Vagina (tissue), 2 donors: ENCODE measurements around the gene ULBP2. TPM values are rescaled to one million over a fixed set of nuclear protein-coding genes. Genes with fewer than 3 reads are reported as not detected.
A peak's percentile ranks its signal among the peaks of the same experiment; 100 is the strongest.
"Not testable (repeated sequence)": the region's sequence is repeated elsewhere in the genome, so short reads cannot be mapped to it uniquely, and the experiment has no call there.

ENCODE experiments used
- DNase-seq, 2 donors: peaks; one replicate each; pipeline ENCODE4 v3.0.0-alpha.2; 2017; ENCODE audit errors: extremely low spot score in 2 of 2
- H3K27ac ChIP-seq: fragments of 200-600 bp; sonication (generic); one replicate; pipeline ENCODE4 v1.5.1; 2019
- H3K27me3 ChIP-seq: fragments of 200-600 bp; sonication (generic); one replicate; pipeline ENCODE4 v1.5.1; 2019
- H3K36me3 ChIP-seq, 2 donors: fragments of 200-600 bp; sonication (generic); one replicate each; pipeline ENCODE4 v1.5.1; 2017 to 2019
- H3K4me1 ChIP-seq: fragments of 200-600 bp; sonication (generic); one replicate; pipeline ENCODE4 v1.5.1; 2019
- H3K4me3 ChIP-seq, 2 donors: fragments of 200-600 bp; sonication (generic); 1 replicate in 1 of 2; 2 replicates in 1 of 2; pipeline ENCODE4 v1.5.1; 2016 to 2019
- H3K9me3 ChIP-seq: fragments of 200-600 bp; sonication (generic); one replicate; pipeline ENCODE4 v1.5.1; 2019
- POLR2A ChIP-seq, 2 donors: fragments of 450-650 bp; IDR thresholded peaks; one replicate each; pipeline ENCODE4 v1.6.1; 2017; ENCODE audit warnings: antibody characterized with exemption in 2 of 2, mild to moderate bottlenecking in 2 of 2, moderate library complexity in 2 of 2
- POLR2AphosphoS5 ChIP-seq, 2 donors: sonication (generic); formaldehyde crosslinking; IDR thresholded peaks; one replicate each; pipeline ENCODE4 v1.9.0; 2017; ENCODE audit warnings: antibody characterized with exemption in 2 of 2, mild to moderate bottlenecking in 2 of 2, low read depth in 1 of 2; ENCODE audit not compliant: insufficient read depth in 1 of 2
- intact Hi-C: fragments of 100-400 bp; cut with DNase I; formaldehyde crosslinking; loops from one replicate; pipeline ENCODE4 v1.15.1; 2023
- total RNA-seq: library from RNA; depleted of rRNA; stranded (reverse); fragments of >200 nt; gene quantifications from one replicate; pipeline ENCODE4 v1.2.3, GENCODE V29; 2016
- TF ChIP-seq, protein P1 (sequence below), 3 experiments: fragments of 450-650 bp in 2 of 3; fragments of 200-600 bp in 1 of 3; sonication (generic) in 1 of 3; IDR thresholded peaks; one replicate each; pipeline ENCODE4 v1.5.1; 2017 to 2019; ENCODE audit warnings: antibody characterized with exemption in 3 of 3, mild to moderate bottlenecking in 2 of 3, moderate library complexity in 2 of 3

Gene ULBP2
- total RNA-seq, 1 donor from 2014 or later: not detected

DNA sequence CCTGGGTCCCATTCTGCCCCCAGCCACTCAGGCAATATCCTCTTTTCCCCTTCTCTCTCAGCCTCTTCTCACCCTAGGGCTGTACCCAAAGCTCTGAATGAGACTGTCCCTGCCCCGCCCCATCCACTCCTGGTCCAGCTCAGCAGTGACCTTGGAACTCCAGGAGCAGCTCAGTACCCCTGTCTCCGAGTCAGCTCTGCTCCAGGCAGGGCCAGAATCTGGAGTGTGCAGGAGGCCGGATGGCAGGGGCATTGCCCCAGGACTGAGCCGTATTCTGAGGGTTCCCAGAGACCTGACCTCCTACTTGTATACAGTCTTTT is 16.9 kb upstream of the ULBP2 start:
- no peak for TF ChIP-seq POLR2AphosphoS5 (IDR thresholded peaks at IDR 0.05; ENCODE audit: insufficient read depth in 1 of 2, low read depth in 1 of 2)
- no peak for TF ChIP-seq POLR2A (IDR thresholded peaks at IDR 0.05)
- TF ChIP-seq, protein P1, sequence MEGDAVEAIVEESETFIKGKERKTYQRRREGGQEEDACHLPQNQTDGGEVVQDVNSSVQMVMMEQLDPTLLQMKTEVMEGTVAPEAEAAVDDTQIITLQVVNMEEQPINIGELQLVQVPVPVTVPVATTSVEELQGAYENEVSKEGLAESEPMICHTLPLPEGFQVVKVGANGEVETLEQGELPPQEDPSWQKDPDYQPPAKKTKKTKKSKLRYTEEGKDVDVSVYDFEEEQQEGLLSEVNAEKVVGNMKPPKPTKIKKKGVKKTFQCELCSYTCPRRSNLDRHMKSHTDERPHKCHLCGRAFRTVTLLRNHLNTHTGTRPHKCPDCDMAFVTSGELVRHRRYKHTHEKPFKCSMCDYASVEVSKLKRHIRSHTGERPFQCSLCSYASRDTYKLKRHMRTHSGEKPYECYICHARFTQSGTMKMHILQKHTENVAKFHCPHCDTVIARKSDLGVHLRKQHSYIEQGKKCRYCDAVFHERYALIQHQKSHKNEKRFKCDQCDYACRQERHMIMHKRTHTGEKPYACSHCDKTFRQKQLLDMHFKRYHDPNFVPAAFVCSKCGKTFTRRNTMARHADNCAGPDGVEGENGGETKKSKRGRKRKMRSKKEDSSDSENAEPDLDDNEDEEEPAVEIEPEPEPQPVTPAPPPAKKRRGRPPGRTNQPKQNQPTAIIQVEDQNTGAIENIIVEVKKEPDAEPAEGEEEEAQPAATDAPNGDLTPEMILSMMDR (IDR thresholded peaks at IDR 0.05): no peak
- intact Hi-C loops: loop anchor here (5.0 kb wide), 1 partner anchor 88 kb away; no protein-coding TSS in a partner anchor
- Histone ChIP-seq H3K36me3 (no peaks in the 10 kb centered on the region), H3K4me3 (no peak overlapping the region), H3K27ac (no peak overlapping the region), H3K27me3 (no peaks in the 10 kb centered on the region), H3K9me3 (no peaks in the 10 kb centered on the region), H3K4me1 (peaks cover 23% of the 10 kb centered on the region)
- DNase-seq: peak; percentile 86 to 90

DNA sequence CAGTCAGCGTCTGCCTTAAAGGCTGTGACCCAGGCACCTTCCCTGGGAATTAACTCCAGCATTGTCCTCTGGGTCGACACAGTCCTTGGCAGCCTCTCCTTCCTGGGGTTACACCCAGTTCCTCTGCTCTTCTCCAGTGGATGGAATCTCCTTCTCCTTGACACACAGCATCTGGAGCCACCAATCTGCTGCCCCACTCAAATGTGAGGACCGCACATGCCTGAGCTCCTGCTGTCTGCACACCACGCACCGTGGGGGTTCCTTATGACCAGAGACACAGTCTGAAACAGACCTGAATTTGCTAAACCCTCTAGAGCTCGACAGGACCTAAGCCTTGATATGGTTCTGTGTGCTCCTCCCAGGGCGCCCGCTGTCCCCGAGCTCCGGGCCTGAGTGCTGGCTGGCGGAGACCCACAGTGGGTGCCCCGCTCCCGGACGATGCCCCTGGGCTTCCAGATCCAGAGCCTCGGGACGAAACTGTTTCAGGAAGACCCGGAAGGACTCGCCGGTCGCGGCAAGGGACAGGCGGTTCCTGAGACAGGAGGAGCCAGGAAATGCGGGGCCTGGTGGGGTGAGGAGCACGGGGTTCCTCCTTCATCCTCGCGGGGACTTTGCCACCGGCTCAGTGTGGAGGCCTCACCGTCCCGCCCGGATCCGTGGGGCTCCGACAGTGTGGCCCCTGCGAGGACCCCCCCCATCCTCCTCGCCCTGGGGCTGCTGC is 16.4 kb upstream of the ULBP2 start:
- Histone ChIP-seq H3K9me3 (no peaks in the 10 kb centered on the region), H3K4me1 (peaks cover 23% of the 10 kb centered on the region), H3K4me3 (peak overlapping the region; percentile 50 to 51), H3K36me3 (no peaks in the 10 kb centered on the region), H3K27ac (peak overlapping the region; percentile 67), H3K27me3 (no peaks in the 10 kb centered on the region)
- TF ChIP-seq POLR2AphosphoS5 (IDR thresholded peaks at IDR 0.05; ENCODE audit: insufficient read depth in 1 of 2, low read depth in 1 of 2) (peak in 1 of 2 donors; percentile 10), POLR2A (IDR thresholded peaks at IDR 0.05) (no peak)
- TF ChIP-seq, protein P1 (IDR thresholded peaks at IDR 0.05): no peak
- peak; percentile 85 to 86 for DNase-seq
- intact Hi-C loops: loop anchor here (5.0 kb wide), 1 partner anchor 88 kb away; no protein-coding TSS in a partner anchor

DNA sequence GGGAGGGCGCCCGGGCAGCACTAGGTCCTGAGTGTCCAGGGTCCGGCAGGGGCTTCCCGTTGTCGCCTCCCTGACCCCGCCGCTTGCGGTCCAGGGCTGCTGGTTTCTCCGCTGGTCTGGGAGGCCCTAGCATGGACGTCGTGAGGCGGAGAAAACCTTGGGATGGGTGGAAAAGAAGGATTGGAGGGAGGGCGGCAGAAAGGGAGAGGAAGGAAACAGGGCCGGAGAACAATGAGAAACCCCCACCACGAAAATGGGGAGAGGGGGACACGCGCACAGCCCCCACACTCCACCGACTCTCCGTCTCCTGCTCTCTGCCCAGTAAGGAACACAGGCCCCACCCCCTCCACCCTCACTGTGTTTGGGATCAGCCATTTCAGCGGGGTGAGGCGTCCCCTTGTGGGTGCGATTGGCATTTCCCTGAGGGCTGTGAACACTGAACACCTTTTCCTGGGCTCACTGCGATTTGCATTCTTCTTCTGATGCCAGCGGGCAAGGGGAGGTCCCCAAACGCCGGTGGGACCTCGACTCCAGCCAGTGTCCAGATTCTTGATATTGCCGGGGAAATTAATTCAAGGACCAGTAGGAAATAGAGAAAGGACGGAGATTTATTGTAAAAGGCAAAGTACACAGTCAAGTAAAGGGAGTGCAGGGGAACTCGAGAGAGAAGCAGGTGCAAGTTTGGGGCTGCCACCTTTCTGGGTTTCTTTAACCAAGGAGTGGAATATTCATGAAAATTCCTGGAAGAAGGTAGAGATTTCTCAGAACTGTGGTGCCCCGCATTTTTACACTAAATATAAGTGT is 15.6 kb upstream of the ULBP2 start:
- intact Hi-C loops: loop anchor here (5.0 kb wide), 1 partner anchor 89 kb away; no protein-coding TSS in a partner anchor
- peaks cover 23% of the 10 kb centered on the region for H3K4me1 ChIP-seq
- no peaks in the 10 kb centered on the region for H3K27me3 ChIP-seq
- peak overlapping the region; percentile 50 to 51 for H3K4me3 ChIP-seq
- H3K27ac ChIP-seq: peak overlapping the region; percentile 67
- no peaks in the 10 kb centered on the region for H3K9me3 ChIP-seq
- TF ChIP-seq, protein P1 (IDR thresholded peaks at IDR 0.05): peak; percentile 97 to 98 (median 97)
- peak in 1 of 2 donors; percentile 9 for TF ChIP-seq POLR2AphosphoS5 (IDR thresholded peaks at IDR 0.05; ENCODE audit: insufficient read depth in 1 of 2, low read depth in 1 of 2)
- no peak for TF ChIP-seq POLR2A (IDR thresholded peaks at IDR 0.05)
- H3K36me3 ChIP-seq: no peaks in the 10 kb centered on the region
- peak; percentile 94 to 95 for DNase-seq

DNA sequence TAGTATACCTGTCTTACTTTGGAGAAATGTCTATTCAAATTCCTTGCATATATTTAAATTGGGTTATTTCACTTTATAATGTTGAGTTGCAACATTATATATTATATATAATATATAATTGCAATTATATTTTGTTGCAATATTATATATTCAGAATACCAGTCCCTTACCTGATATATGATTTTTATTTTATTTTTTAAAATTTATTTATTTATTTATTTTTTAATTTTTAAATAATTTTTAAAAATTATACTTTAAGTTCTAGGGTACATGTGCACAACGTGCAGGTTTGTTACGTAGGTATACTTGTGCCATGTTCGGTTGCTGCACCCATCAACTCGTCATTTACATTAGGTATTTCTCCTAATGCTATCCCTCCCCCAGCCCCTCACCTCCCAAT is 14.8 kb upstream of the ULBP2 start:
- intact Hi-C loops: loop anchor here (5.0 kb wide), 1 partner anchor 90 kb away; no protein-coding TSS in a partner anchor
- not testable (repeated sequence) for H3K27me3 ChIP-seq

GRCh38 chr6:149929422-149929821 is 12.4 kb upstream of the ULBP2 start:
- Histone ChIP-seq H3K4me3 (no peak overlapping the region), H3K27ac (no peak overlapping the region), H3K27me3 (no peaks in the 10 kb centered on the region), H3K36me3 (no peaks in the 10 kb centered on the region), H3K9me3 (no peaks in the 10 kb centered on the region), H3K4me1 (peaks cover 12% of the 10 kb centered on the region)
- TF ChIP-seq POLR2AphosphoS5 (IDR thresholded peaks at IDR 0.05; ENCODE audit: insufficient read depth in 1 of 2, low read depth in 1 of 2) (no peak), POLR2A (IDR thresholded peaks at IDR 0.05) (no peak)
- TF ChIP-seq, protein P1 (IDR thresholded peaks at IDR 0.05): no peak
- no peak for DNase-seq
- intact Hi-C loops: loop anchor here (5.0 kb wide), 1 partner anchor 92 kb away; no protein-coding TSS in a partner anchor

More for the DNA sequence above, 14.8 kb upstream of the ULBP2 start:
- DNase-seq: peak in 1 of 2 donors; percentile 58
- not testable (repeated sequence) for H3K27ac ChIP-seq, H3K4me3 ChIP-seq, H3K36me3 ChIP-seq, H3K9me3 ChIP-seq
- peaks cover 23% of the 10 kb centered on the region for H3K4me1 ChIP-seq
